DOHH2 (cell line): Measurements from ENCODE around the gene HS3ST4.

Experiments used
- CTCF ChIP-seq: fragments of 200-600 bp; sonication (generic); IDR thresholded peaks from one replicate; pipeline ENCODE4 v1.5.1; 2014; ENCODE audit warnings: antibody characterized with exemption, mild to moderate bottlenecking, low read depth, low read length; ENCODE audit not compliant: poor library complexity, severe bottlenecking
- EZH2phosphoT487 ChIP-seq: fragments of 200-600 bp; sonication (generic); IDR thresholded peaks from 2 replicates; pipeline ENCODE4 v1.6.1; 2017; ENCODE audit warnings: borderline replicate concordance, mild to moderate bottlenecking, antibody characterized with exemption, low read length, moderate library complexity, mixed read lengths

DNA sequence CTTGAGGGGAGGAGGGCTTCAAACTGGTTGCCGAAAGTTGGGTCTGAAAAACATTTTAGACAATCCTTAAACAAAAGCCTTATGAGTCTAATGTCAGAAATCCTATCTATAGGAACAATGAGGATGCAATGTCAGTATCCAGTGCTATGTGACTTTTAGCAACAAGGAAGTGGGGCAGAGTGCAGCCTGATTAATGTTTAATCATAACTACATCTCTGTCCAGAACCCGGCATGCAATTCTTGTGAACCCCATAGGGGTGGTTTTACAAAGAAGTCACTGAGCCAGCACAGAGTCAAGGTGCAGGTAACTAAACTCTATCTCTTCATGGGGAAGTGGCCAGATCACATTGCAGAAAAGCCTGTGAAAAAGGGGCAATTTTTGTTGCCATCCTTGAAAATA lies 267.5 kb downstream of the HS3ST4 start:
- TF ChIP-seq CTCF, result no peak
- TF ChIP-seq EZH2phosphoT487, result no peak
